Stimulated activated CD4-positive, alpha-beta T cell treated with anti-CD3 and anti-CD28 coated beads, Interleukin-1b, Interleukin-23, amount 100 ng/mL, for 24 hours (primary cell): Measurements from ENCODE around the gene RADIL.
"Not testable (repeated sequence)": the region's sequence is repeated elsewhere in the genome, so short reads cannot be mapped to it uniquely, and the experiment has no call there.

Experiments
- DNase-seq, 4 experiments: peaks; one replicate each; pipeline ENCODE4 v3.0.0-alpha.2; 2020; ENCODE audit warnings: low read depth in 4 of 4, low spot score in 1 of 4

RADIL gene

DNA sequence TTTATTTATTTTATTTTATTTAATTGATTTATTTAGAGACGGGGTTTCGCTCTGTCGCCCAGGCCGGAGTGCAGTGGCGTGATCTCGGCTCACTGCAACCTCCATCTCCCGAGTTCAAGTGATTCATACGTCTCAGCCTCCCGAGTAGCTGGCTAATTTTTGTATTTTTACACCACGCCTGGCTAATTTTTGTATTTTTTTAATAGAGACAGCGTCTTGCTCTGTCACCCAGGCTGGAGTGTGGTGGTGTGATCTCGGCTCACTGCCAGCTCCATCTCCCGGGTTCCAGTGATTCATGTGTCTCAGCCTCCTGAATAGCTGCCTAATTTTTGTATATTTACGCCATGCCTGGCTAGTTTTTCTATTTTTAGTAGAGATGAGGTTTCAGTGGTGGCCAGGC is 73.8 kb downstream of the RADIL start:
- no peak for DNase-seq

- peak in 1 of 4 experiments; percentile 13 for DNase-seq
These were observed 74.4 kb downstream of the RADIL start for GRCh38 chr7:4809091-4809591.

DNA sequence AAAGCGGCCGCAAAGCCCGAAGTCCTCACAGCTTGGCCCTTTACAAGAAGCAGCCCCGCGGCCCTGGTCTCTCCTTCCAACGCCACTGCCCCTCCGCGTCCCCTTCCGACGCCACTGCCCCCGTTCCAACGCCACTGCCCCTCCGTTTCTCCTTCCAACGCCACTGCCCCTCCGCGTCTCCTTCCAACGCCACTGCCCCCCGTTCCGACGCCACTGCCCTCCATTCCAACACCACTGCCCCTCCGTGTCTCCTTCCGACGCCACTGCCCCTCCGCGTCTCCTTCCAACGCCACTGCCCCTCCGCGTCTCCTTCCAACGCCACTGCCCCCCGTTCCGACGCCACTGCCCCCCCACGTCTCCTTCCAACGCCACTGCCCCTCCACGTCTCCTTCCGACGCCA is 75.0 kb downstream of the RADIL start:
- DNase-seq, result no peak

DNA sequence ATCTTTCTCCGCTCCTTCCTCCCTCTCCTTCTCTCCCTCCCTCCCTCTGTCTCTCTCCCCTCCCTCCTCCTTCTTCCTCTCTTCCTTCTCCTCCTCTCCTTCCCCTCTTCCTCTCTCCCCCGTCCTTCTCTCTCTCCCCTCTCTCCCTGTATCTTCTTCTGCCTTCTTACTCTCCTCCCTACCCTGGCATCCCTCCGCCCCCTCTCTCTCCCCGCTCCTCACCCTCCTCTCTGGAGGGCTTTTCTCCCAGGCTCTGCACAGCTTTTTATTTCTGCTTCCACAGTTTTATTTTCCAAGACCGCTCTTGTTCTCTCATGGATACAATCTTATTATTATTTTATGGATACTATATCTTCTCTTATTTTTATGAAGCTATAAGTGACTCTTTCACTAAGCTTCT is 75.5 kb downstream of the RADIL start:
- no peak for DNase-seq

GRCh38 chr7:4807598-4808016 is 75.9 kb downstream of the RADIL start:
- no peak for DNase-seq

DNA sequence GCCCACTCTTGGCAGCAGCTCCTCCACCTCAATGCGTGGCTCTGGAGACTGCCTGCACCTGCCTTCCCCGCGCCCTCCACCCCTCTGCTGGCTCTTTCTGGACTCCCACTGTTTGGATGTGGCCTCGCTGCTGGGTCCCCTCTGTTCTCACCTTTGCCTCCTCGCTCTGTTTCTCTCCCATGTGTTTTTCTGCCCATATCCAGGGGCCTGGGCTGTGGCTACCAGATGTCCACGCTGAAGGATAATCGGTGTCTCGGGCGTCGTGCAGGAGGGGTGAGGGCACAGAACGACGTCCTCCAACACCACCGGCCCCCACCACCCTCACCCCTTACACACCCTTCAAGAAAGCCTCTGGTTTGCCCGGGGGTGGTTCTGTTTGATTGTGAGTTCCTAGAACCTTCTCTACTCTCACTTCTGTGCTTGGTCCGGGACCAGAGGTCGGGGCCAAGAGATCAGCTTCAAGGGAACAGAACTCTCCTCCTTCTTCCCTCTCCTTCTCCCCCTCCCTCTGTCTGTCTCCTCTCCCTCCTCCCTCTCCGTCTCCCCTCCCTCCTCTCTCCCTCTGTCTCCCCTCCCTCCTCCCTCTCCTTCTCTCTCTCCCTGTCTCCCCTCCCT is 76.4 kb downstream of the RADIL start:
- DNase-seq, result no peak

- DNase-seq, result no peak
These were observed 77.6 kb downstream of the RADIL start for GRCh38 chr7:4805984-4806300.

GRCh38 chr7:4805110-4805983 is 78.2 kb downstream of the RADIL start:
- no peak for DNase-seq

DNA sequence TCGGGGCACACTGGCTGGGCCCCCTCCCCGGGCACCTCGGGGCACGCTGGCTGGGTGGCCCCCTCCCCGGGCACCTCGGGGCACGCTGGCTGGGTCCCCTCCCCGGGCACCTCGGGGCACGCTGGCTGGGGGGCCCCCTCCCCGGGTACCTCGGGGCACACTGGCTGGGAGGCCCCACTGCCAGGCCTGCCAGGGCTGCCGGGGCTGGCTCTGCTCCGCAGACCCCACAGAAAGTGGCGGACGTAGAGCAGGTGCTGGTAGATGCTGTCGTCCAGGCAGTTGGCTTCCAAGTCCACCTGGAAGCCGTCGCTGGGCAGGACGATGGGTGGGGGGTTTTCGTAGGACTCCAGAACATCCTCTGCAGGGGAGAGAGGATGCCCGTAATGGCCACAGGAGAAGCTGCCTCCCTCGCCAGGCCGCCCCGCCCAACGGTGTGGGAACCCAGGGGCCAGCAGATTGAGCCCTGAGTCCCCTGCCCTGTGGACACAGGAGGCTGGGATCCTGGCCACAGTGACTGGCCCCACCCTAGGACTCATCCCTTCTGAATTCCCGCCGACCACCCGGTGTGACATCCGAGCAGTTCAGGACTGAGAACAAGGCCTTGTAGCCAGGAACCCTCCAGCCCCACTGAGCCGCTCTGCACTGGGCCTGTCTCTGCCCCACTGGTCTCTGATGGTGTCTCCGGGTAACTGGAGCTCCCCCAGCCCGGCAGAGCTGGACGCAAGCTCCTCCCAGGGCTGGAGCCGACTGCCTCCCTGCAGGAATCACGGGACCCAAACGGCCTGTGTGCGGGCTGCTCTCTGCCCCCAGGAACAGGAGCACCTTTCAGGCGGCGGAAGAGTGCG is 79.9 kb downstream of the RADIL start:
- DNase-seq, result no peak

DNA sequence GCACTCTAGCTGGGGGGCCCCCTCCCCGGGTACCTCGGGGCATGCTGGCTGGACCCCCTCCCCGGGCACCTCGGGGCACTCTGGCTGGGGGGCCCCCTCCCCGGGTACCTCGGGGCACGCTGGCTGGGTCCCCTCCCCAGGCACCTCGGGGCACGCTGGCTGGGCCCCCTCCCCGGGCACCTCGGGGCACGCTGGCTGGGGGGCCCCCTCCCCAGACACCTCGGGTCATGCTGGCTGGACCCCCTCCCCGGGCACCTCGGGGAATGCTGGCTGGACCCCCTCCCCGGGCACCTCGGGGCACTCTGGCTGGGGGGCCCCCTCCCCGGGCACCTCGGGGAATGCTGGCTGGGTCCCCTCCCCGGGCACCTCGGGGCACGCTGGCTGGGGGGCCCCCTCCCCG is 80.9 kb downstream of the RADIL start:
- not testable (repeated sequence) for DNase-seq

GRCh38 chr7:4801839-4802231 is 81.7 kb downstream of the RADIL start:
- DNase-seq, result no peak

GRCh38 chr7:4800926-4801838 is 82.3 kb downstream of the RADIL start:
- no peak for DNase-seq

DNA sequence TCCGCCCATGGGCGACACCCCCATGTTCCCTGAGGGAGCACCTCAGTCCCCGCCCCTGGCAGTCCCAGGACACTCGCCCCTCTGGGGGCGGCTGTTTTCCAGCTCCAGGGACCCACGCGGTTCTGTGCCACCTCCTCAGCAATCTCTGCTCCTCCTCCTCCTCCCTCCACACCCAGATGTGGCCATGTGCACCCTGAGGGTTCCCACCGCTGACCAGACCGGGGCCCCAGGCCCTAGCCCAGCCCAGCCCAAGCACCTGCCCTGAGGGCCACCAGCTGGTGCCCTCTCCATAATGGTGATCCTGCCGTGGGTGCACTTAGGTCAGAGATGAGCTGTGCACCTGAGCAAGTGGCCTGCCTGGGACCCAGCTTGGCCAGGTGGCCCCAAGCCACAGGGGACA is 83.0 kb downstream of the RADIL start:
- no peak for DNase-seq

GRCh38 chr7:4799508-4800268 is 83.8 kb downstream of the RADIL start:
- no peak for DNase-seq

DNA sequence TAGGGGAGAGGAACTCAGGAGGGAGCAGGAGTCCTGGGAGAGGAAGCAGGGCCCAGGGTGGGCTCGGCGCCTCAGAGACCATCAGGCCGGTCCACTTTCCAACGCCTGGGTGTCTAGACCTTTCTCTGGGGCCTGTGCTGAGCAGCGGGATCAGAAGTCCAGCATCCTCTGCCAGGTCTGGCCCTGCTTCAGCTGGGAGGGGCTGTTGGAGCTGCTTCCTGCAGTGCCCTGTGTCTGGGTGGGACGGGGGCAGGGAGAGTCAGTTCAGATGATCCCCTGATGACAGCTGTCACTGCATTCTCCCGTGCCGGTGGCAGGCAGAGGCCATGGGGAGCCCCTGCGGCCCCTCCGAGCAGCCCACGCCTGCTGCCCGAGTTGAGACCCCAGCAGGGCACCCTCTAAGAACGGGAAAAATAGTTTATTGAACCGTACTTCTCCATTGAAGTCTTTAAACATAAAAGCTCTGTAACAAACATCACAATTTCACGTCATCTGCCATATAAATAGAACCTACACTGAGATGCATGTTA is 84.7 kb downstream of the RADIL start:
- DNase-seq, result no peak

DNA sequence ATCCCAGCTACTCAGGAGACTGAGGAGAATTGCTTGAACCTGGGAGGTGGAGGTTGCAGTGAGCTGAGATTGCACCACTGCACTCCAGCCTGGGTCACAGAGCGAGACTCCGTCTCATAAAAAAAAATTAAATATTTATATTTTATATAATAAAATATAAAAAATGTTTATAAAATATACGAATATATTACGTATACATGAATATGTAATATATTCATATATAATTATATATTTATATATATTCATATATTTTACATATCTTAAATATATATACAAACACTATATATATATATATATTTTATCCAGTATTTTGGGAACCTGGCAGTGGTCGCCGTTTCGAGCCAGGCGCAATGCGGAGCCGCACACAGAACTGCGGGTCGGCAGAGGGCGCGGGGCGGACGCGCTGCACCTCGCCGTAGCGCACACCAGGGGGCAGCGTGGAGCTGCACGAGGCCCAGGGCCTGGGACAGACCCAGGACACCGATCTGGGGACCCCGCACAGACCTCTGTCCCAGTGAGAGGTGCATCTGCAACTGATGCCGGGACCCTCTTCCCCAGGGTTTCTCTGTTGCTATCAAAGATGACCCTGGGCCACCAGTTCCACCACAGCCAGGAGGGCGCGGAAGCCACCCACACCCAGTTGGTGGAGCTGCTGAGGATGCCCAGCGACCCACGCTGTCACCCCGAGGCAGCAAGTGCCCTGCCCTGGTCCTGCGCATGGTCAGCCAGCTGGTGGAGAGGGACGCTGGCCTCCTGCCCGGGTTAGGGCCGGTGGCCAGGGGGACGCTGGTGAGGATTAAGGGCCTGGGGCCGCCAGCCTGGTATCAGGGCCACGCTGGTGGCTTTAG is 85.4 kb downstream of the RADIL start:
- peak; percentile 26 to 47 (median 45) for DNase-seq

GRCh38 chr7:4796453-4796852 is 87.1 kb downstream of the RADIL start:
- DNase-seq, result no peak

DNA sequence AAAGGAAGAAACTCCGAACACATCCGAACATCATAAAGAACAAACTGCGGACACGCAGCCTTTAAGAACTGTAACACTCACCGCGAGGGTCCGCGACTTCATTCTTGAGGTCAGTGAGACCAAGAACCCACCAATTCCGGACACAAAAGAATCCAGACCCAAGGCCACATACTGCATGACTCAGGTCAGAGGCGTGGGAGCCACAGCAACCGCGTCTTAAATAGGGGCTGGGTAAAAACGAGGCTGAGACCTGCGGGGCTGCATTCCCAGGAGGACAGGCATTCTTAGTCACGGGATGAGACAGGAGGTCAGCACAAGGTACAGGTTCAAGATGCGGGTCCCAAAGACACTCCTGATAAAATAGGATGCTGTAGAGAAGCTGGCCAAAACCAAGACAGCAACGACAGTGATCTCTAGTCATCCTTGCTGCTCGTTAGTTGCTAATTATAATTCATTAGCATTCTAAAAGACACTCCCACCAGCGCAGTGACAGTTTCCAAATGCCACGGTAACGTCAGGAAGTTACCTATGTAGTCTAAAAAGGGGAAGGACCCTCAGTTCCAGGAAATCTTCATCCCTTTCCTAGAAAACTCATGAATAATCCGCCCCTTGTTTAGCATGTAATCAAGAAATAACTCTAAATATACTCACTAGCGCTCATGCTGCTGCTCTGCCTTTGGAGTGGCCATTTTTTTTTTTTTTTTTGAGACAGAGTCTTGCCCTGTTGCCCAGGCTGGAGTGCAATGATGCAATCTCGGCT is 88.7 kb downstream of the RADIL start:
- DNase-seq, result no peak
